Small intestine (tissue), 7 donors: ENCODE data around the gene NCOA7. TPM values are rescaled to one million over a fixed set of nuclear protein-coding genes. Genes with fewer than 3 reads are reported as not detected.
"Not testable (repeated sequence)": the region's sequence is repeated elsewhere in the genome, so short reads cannot be mapped to it uniquely, and the experiment has no call there.

Source experiments
- DNase-seq, 2 donors: peaks; one replicate each; pipeline versions ENCODE4 v3.0.0 to v3.0.0-alpha.2; 2013
- FAIRE-seq: peaks from 2 replicates; lab custom pipeline; 2012; peaks lifted over from hg19 to GRCh38; lab: Jason Lieb, UNC
- H3K27ac ChIP-seq, 3 donors: one replicate each; pipeline ENCODE4 v1.5.1; 2013; ENCODE audit warnings: low read length in 2 of 3, mild to moderate bottlenecking in 2 of 3, control low read depth in 1 of 3, inconsistent platforms in 1 of 3, low read depth in 1 of 3, moderate library complexity in 1 of 3
- H3K27me3 ChIP-seq, 3 donors: one replicate each; pipeline ENCODE4 v1.6.1; 2013; ENCODE audit warnings: low read length in 3 of 3, inconsistent platforms in 1 of 3; ENCODE audit not compliant: control insufficient read depth in 3 of 3, insufficient read depth in 3 of 3
- H3K36me3 ChIP-seq, 3 donors: one replicate each; pipeline ENCODE4 v1.6.1; 2013; ENCODE audit warnings: low read length in 3 of 3, inconsistent platforms in 1 of 3, low read depth in 1 of 3, mild to moderate bottlenecking in 1 of 3, moderate library complexity in 1 of 3; ENCODE audit not compliant: control insufficient read depth in 3 of 3, insufficient read depth in 2 of 3
- H3K4me1 ChIP-seq, 3 donors: one replicate each; pipeline ENCODE4 v1.6.1; 2013; ENCODE audit warnings: low read length in 2 of 3, inconsistent platforms in 1 of 3, low read depth in 1 of 3, mild to moderate bottlenecking in 1 of 3, moderate library complexity in 1 of 3; ENCODE audit not compliant: control insufficient read depth in 3 of 3, insufficient read depth in 2 of 3
- H3K4me3 ChIP-seq, 3 donors: one replicate each; pipeline ENCODE4 v1.5.1; 2013; ENCODE audit warnings: low read length in 3 of 3, control low read depth in 1 of 3, inconsistent platforms in 1 of 3, low read depth in 1 of 3, mild to moderate bottlenecking in 1 of 3, moderate library complexity in 1 of 3
- H3K9me3 ChIP-seq, 2 donors: one replicate each; pipeline ENCODE4 v1.6.1; 2013; ENCODE audit warnings: low read depth in 1 of 2, low read length in 1 of 2; ENCODE audit not compliant: control insufficient read depth in 2 of 2, insufficient read depth in 1 of 2
- WGBS, 3 donors: extraction: QIAGEN DNeasy Blood & Tissue Kit; methylation state at CpG; one replicate each; pipeline ENCODE4 v1.1.7; 2013; 5-methylcytosine and 5-hydroxymethylcytosine counted together
- polyA plus RNA-seq, 4 donors: library from polyadenylated mRNA; stranded (reverse) in 3 of 4; unstranded in 1 of 4; fragments of 200-250 nt in 3 of 4; fragments of 120-200 nt in 1 of 4; gene quantifications; one replicate each; pipeline versions ENCODE4 v1.2.1 to v1.2.3, GENCODE V29; 2013
- donor health status: healthy with polysubstance abuse.
- donor health status: control.
- donor health status: control.
- donor health status: Bipolar disorder and iron deficiency.
- donor health status: healthy.

NCOA7 gene
- polyA plus RNA-seq, 4 donors = 10.7 to 51.0 (median 26.8) TPM

- peaks cover 0 to 7% (median 2%) of the 10 kb centered on the region in 3 donors for H3K4me1 ChIP-seq
- peak overlapping the region in 1 of 3 donors; percentile 59 for H3K27ac ChIP-seq
- no peaks in the 10 kb centered on the region for H3K36me3 ChIP-seq
- H3K27me3 ChIP-seq = no peaks in the 10 kb centered on the region
- WGBS, 3 donors = 13 to 57% (median 27%) methylated on average over 7 of the region's 7 CpGs
- FAIRE-seq (no peak), DNase-seq (peak; percentile 36 to 67)
- no peak overlapping the region for H3K4me3 ChIP-seq
- no peaks in the 10 kb centered on the region for H3K9me3 ChIP-seq
Measured at GRCh38 chr6:125839471-125839870, 48.7 kb downstream of the NCOA7 start.

- Histone ChIP-seq H3K36me3 (no peaks in the 10 kb centered on the region), H3K9me3 (no peaks in the 10 kb centered on the region), H3K4me3 (no peak overlapping the region), H3K27me3 (no peaks in the 10 kb centered on the region), H3K4me1 (peaks cover 0 to 3% (median 0%) of the 10 kb centered on the region in 3 donors), H3K27ac (no peak overlapping the region)
- FAIRE-seq = peak; percentile 55
- no peak for DNase-seq
- WGBS, 3 donors = 28 to 74% (median 48%) methylated on average over 1 of the region's 1 CpG
Measured at GRCh38 chr6:125839879-125840278, 49.1 kb downstream of the NCOA7 start.

- H3K9me3 ChIP-seq = no peaks in the 10 kb centered on the region
- no peak overlapping the region for H3K4me3 ChIP-seq
- 86 to 92% (median 86%) methylated on average over 5 of the region's 5 CpGs for WGBS, 3 donors
- no peaks in the 10 kb centered on the region for H3K27me3 ChIP-seq
- FAIRE-seq = no peak
- H3K36me3 ChIP-seq = peaks cover 0 to 3% (median 0%) of the 10 kb centered on the region in 3 donors
- H3K27ac ChIP-seq = no peak overlapping the region
- no peak for DNase-seq
- peaks cover 0 to 2% (median 0%) of the 10 kb centered on the region in 3 donors for H3K4me1 ChIP-seq
Measured at GRCh38 chr6:125841356-125842090, 50.8 kb downstream of the NCOA7 start.

- no peaks in the 10 kb centered on the region for H3K9me3 ChIP-seq
- H3K36me3 ChIP-seq = peaks cover 0 to 3% (median 0%) of the 10 kb centered on the region in 3 donors
- WGBS, 3 donors = 79 to 96% (median 87%) methylated on average over 5 of the region's 5 CpGs
- peaks cover 0 to 5% (median 0%) of the 10 kb centered on the region in 3 donors for H3K4me1 ChIP-seq
- H3K27me3 ChIP-seq = no peaks in the 10 kb centered on the region
- no peak overlapping the region for H3K27ac ChIP-seq
- H3K4me3 ChIP-seq = no peak overlapping the region
- DNase-seq (no peak), FAIRE-seq (no peak)
Measured at GRCh38 chr6:125842091-125842626, 51.4 kb downstream of the NCOA7 start.

GRCh38 chr6:125843593-125843992, 52.8 kb downstream of the NCOA7 start:
- FAIRE-seq (no peak), DNase-seq (no peak)
- peaks cover 0 to 3% (median 0%) of the 10 kb centered on the region in 3 donors for H3K36me3 ChIP-seq
- no peak overlapping the region for H3K4me3 ChIP-seq
- WGBS, 3 donors = 85 to 97% (median 89%) methylated on average over 1 of the region's 1 CpG
- H3K4me1 ChIP-seq = peaks cover 0 to 5% (median 0%) of the 10 kb centered on the region in 3 donors
- no peaks in the 10 kb centered on the region for H3K9me3 ChIP-seq
- no peak overlapping the region for H3K27ac ChIP-seq
- H3K27me3 ChIP-seq = no peaks in the 10 kb centered on the region

GRCh38 chr6:125844989-125845388, 54.2 kb downstream of the NCOA7 start:
- FAIRE-seq = no peak
- DNase-seq = no peak
- Histone ChIP-seq H3K36me3 (peaks cover 0 to 3% (median 0%) of the 10 kb centered on the region in 3 donors), H3K4me1 (peaks cover 0 to 5% (median 0%) of the 10 kb centered on the region in 3 donors), H3K4me3 (no peak overlapping the region), H3K27ac (no peak overlapping the region), H3K9me3 (no peaks in the 10 kb centered on the region), H3K27me3 (no peaks in the 10 kb centered on the region)
- 61 to 67% (median 64%) methylated on average over 5 of the region's 5 CpGs for WGBS, 3 donors

- DNase-seq (no peak), FAIRE-seq (no peak)
- Histone ChIP-seq H3K9me3 (no peaks in the 10 kb centered on the region), H3K4me1 (peaks cover 0 to 5% (median 0%) of the 10 kb centered on the region in 3 donors), H3K27me3 (no peaks in the 10 kb centered on the region), H3K27ac (no peak overlapping the region), H3K4me3 (no peak overlapping the region), H3K36me3 (peaks cover 0 to 3% (median 0%) of the 10 kb centered on the region in 3 donors)
- WGBS, 3 donors = 78 to 87% (median 80%) methylated on average over 4 of the region's 4 CpGs
Measured at GRCh38 chr6:125846292-125847024, 55.7 kb downstream of the NCOA7 start.

- not testable (repeated sequence) for H3K9me3 ChIP-seq, H3K4me1 ChIP-seq, H3K27ac ChIP-seq, H3K36me3 ChIP-seq, H3K27me3 ChIP-seq, FAIRE-seq, DNase-seq, H3K4me3 ChIP-seq
- WGBS, 3 donors = 97 to 99% (median 98%) methylated on average over 5 of the region's 5 CpGs
Measured at GRCh38 chr6:125848286-125848685, 57.5 kb downstream of the NCOA7 start.
